Astrocyte (in vitro differentiated cells and primary cell): Measurements from ENCODE around the gene ARHGAP6.

Experiments used
- EZH2 ChIP-seq: IDR thresholded peaks from 2 replicates; pipeline ENCODE4 v1.6.1; 2012; ENCODE audit warnings: mild to moderate bottlenecking, low read length, inconsistent platforms; ENCODE audit not compliant: insufficient read depth
- TF ChIP-seq, protein P1 (sequence below): IDR thresholded peaks from 2 replicates; pipeline ENCODE4 v1.5.1; 2011; ENCODE audit warnings: low read depth, mild to moderate bottlenecking, inconsistent platforms, low read length, moderate library complexity; ENCODE audit not compliant: insufficient read depth

DNA sequence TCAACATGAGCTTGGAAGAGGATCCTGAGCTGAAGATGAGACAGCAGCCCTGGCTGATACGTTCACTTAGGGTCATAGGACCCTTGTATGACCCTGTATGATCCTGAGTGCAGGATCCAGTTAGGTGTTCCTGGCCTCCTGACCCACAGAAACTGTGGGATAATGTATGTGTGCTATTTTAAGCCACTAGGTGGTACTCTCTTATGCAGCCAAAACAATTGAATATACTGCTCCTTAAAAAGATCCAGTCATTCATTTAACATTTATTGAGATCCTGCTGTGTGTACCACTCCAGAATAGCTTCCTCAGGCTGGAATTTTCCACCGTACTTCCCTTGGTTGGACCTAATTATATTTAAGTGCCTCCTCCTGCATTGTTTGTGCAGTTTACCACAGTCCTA, 205.4 kb downstream of the ARHGAP6 start:
- TF ChIP-seq, protein P1, sequence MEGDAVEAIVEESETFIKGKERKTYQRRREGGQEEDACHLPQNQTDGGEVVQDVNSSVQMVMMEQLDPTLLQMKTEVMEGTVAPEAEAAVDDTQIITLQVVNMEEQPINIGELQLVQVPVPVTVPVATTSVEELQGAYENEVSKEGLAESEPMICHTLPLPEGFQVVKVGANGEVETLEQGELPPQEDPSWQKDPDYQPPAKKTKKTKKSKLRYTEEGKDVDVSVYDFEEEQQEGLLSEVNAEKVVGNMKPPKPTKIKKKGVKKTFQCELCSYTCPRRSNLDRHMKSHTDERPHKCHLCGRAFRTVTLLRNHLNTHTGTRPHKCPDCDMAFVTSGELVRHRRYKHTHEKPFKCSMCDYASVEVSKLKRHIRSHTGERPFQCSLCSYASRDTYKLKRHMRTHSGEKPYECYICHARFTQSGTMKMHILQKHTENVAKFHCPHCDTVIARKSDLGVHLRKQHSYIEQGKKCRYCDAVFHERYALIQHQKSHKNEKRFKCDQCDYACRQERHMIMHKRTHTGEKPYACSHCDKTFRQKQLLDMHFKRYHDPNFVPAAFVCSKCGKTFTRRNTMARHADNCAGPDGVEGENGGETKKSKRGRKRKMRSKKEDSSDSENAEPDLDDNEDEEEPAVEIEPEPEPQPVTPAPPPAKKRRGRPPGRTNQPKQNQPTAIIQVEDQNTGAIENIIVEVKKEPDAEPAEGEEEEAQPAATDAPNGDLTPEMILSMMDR, result peak; percentile 3
- TF ChIP-seq EZH2, result no peak
